Stimulated activated effector memory CD8-positive, alpha-beta T cell treated with anti-CD3 and anti-CD28 coated beads, Interleukin-12 subunit alpha, Interleukin-12 subunit beta, amount 100 ng/mL, for 72 hours (primary cell): ENCODE data around the gene IKBKG.
"Not testable (repeated sequence)": the region's sequence is repeated elsewhere in the genome, so short reads cannot be mapped to it uniquely, and the experiment has no call there.

Experiments
- ATAC-seq: fragments of 150-1000 bp; cut with Tn5 transposase; 2 replicates; pipeline ENCODE4 v1.10.0; 2021
- DNase-seq, 2 donors: peaks; one replicate each; pipeline ENCODE4 v3.0.0; 2021 to 2022; ENCODE audit warnings: low spot score in 2 of 2
- H3K27ac Mint-ChIP-seq: one replicate; pipeline ENCODE4 v1.8.0; 2022; ENCODE audit warnings: mild to moderate bottlenecking, mixed read lengths
- H3K36me3 Mint-ChIP-seq: one replicate; pipeline ENCODE4 v1.8.0; 2022; ENCODE audit warnings: mild to moderate bottlenecking, mixed read lengths
- H3K4me1 Mint-ChIP-seq: one replicate; pipeline ENCODE4 v1.8.0; 2022; ENCODE audit warnings: mixed read lengths
- H3K4me3 Mint-ChIP-seq: one replicate; pipeline ENCODE4 v1.8.0; 2022; ENCODE audit warnings: mild to moderate bottlenecking, mixed read lengths
- H3K9me3 Mint-ChIP-seq: one replicate; pipeline ENCODE4 v1.8.0; 2022; ENCODE audit warnings: mixed read lengths

The IKBKG gene

DNA sequence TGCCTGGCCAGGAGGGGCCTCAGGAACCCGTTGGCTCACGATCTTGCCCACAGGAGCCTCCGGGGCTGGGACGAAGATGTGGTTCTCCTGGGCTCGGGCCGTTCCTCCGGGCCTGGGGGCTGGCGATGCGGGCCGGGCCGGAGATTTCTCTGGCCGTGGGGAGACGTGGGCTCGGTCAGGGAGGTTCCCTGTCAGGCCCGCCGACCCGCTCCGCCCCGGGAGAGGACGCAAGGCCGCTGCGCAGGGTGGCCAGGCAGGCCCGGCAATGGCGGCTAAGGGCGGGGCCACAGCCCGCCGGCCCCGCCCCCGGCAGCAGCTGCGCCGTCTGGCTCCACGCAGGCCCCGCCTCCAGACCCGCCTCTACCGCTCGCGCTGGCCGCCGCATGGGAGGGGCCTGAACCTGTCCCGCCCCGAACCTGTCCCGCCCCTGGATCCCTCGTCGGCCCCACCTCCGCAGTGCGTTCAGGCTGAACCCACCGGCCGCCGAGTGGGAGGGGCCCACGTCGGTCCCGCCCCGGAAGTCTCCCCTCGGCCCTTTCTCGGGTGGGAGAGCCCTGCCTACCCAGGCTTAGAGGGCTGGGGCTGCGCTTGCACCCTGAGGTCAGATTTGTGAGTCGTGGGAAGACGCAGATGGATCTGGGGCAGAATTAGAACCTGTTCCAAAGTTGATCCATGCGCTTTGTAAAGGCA, 31.3 kb upstream of the IKBKG start, which contains the start of gene FAM3A:
Gene FAM3A, minus strand, starts transcription at position 267 of the 690 bp plus-strand sequence. CDS start 460 bp downstream, outside the sequence.
- H3K27ac Mint-ChIP-seq: peak within 1 kb of the TSS; percentile 84
- no peaks in the 10 kb centered on the region for H3K9me3 Mint-ChIP-seq
- DNase-seq (peak; percentile 75 to 90), ATAC-seq (peak; percentile 96)
- peaks cover 5% of the 10 kb centered on the region for H3K36me3 Mint-ChIP-seq
- H3K4me1 Mint-ChIP-seq: peaks cover 16% of the 10 kb centered on the region
- H3K4me3 Mint-ChIP-seq: peak within 1 kb of the TSS; percentile 81

DNA sequence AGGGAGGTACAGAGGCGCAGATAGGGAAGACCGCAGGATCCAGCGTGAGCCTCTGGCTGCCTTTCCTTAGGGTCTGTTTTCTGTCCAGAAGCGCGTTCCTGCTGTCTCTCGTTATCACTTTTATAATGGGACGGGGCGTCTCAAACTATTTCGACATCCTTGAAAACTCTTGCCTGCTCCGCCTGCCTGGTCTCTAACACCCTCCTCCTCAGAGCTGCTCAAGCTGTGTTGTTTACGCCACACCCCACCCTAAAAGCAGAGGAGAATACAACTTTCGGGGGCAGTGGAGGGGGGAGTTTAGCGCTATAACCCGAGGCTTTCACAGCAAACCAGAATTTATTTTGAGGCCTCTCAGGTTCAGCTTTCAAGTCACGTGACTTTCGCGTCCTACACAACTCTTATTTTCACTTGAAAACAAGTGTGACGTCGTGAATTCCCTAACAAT, 30.7 kb upstream of the IKBKG start:
- H3K9me3 Mint-ChIP-seq: no peaks in the 10 kb centered on the region
- DNase-seq (no peak), ATAC-seq (peak; percentile 2)
- peak overlapping the region; percentile 84 for H3K27ac Mint-ChIP-seq
- H3K4me3 Mint-ChIP-seq: peak overlapping the region; percentile 81
- H3K36me3 Mint-ChIP-seq: peaks cover 5% of the 10 kb centered on the region
- peaks cover 16% of the 10 kb centered on the region for H3K4me1 Mint-ChIP-seq

DNA sequence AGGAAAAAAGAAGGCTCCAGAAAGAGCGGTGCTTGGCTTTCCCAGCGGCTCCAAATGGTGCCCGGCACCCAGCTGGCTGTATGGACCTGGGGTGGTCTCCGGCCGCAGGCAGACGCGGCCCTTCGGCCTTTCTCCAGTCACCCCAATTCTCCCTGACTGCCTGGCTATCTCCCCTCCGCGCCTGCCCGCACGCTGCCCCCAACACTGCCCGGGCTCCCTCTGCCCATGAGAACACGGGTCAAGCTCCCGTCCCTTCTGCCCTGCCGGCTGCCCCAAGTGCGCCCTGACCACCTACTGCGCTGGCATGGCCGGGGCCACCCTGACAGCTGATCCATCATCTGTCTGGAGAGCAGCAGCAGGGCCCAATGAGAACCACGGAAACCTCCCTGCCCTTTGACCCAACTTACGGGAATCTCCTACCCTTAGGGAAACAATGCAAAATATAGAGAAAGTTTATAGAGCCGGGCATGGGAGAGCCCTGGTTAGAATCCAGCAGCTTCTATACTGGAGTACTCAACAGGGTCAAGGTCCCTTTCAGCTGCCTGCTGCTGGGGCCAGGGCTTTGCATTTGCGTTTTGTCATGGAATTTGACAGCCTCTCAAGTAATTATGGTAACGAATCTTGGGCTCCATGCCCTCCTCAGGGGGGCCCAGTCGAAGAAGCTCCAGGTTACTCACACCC, 30.2 kb upstream of the IKBKG start:
- peaks cover 5% of the 10 kb centered on the region for H3K36me3 Mint-ChIP-seq
- peaks cover 16% of the 10 kb centered on the region for H3K4me1 Mint-ChIP-seq
- DNase-seq: no peak
- ATAC-seq: no peak
- H3K9me3 Mint-ChIP-seq: no peaks in the 10 kb centered on the region
- peak overlapping the region; percentile 81 for H3K4me3 Mint-ChIP-seq
- no peak overlapping the region for H3K27ac Mint-ChIP-seq

DNA sequence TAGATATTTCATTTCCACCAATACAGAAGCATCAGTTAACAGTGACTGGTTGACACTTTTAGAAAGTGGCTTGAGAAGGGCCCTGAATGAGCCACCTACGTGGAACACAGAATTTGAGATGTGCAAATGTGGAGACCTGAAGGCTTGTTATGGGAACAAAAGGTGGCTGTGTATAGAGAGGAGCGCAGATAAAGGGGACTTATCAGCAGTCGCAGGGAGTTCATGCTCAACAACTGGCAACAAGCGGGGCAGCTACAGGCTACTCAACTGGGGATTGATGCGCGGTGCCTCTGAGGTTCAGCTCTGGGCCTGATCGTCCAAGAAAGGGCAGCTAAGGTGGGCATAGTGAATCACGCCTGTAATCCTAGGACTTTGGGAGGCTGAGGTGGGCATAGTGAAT, 28.0 kb upstream of the IKBKG start:
- H3K4me1 Mint-ChIP-seq: peaks cover 7% of the 10 kb centered on the region
- ATAC-seq (no peak), DNase-seq (no peak)
- H3K36me3 Mint-ChIP-seq: peaks cover 5% of the 10 kb centered on the region
- H3K27ac Mint-ChIP-seq: no peak overlapping the region
- no peak overlapping the region for H3K4me3 Mint-ChIP-seq
- no peaks in the 10 kb centered on the region for H3K9me3 Mint-ChIP-seq

DNA sequence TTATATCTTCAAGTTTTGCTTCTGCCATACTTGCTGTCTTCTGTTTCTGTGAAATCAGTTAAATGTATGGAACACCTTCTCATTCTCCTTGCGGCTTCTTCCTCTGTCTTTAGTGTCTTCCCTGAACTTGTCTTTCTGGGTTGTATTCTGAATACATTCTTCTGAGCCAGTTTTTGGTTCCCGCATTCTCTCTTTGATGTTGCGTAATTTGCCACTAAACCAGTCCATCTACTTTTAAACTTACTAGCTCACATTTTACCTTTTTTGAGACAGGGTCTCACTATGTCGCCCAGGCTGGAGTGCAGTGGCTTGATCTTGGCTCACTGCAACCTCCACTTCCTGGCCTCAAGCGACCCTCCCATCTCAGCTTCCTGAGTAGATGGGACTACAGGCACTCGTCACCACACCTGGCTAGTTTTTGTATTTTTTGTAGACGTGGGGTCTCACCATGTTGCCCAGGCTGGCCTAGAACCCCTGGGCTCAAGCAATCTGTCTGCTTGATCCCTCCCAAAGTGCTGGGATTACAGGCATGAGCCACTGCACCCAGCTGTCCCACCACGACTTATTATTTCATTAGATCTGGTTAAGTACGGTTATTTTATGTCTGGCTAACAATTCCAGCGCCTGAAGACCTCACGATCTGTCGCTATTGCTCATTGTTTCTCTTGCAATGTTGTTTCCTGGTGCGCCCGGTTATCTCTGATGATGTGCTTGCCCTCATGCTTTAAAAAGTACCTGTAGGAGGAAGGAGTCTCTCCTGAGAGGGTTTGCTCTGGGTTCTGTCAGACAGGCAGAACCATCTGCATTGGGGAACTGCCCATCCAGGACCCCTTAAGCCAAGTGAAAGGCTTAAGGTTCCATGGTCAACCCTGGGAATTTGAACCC, 21.6 kb upstream of the IKBKG start:
- peaks cover 13% of the 10 kb centered on the region for H3K36me3 Mint-ChIP-seq
- peak overlapping the region; percentile 60 for H3K27ac Mint-ChIP-seq
- ATAC-seq: no peak
- H3K4me3 Mint-ChIP-seq: no peak overlapping the region
- no peaks in the 10 kb centered on the region for H3K9me3 Mint-ChIP-seq
- H3K4me1 Mint-ChIP-seq: no peaks in the 10 kb centered on the region
- DNase-seq: no peak

DNA sequence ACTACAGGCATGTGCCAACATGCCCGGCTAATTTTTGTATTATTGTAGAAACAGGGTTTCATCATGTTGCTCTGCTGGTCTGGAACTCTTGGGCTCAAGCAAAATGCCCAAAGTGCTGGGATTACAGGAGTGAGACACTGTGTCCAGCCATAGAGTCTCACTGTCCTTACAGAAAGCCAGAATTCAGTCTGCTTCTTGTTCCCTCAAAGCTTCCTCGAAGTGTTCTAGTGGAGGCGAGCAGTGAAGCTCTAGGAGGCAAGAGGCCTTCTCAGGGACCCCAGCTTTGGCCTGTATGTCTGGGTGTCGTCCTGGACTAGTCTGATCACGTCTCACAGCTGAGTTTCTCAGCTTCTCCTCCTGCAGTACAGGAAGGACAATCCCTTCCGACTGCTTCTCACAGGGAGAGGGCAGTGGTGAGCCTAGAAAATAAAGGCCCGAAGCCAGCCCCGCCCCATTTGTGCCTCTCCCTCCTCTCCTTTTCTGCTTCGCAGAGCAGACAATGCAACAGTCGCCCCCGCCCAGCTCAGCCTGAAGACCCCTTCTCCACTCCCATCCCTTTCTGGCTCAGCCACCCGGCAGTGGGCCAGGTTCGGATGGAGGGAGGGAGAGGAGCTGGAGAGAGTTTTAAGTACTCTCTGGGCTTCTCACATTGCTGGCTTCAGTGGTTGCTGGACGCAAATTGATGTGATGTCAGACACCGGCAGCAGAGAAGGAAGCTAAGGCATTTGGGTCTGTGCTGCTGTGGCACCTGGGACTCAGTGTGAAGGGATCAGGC, 20.3 kb upstream of the IKBKG start:
- ATAC-seq (peak; percentile 90), DNase-seq (peak in 1 of 2 donors; percentile 64)
- no peaks in the 10 kb centered on the region for H3K4me1 Mint-ChIP-seq
- H3K36me3 Mint-ChIP-seq: peaks cover 24% of the 10 kb centered on the region
- H3K27ac Mint-ChIP-seq: peak overlapping the region; percentile 69
- no peak overlapping the region for H3K4me3 Mint-ChIP-seq
- H3K9me3 Mint-ChIP-seq: no peaks in the 10 kb centered on the region

DNA sequence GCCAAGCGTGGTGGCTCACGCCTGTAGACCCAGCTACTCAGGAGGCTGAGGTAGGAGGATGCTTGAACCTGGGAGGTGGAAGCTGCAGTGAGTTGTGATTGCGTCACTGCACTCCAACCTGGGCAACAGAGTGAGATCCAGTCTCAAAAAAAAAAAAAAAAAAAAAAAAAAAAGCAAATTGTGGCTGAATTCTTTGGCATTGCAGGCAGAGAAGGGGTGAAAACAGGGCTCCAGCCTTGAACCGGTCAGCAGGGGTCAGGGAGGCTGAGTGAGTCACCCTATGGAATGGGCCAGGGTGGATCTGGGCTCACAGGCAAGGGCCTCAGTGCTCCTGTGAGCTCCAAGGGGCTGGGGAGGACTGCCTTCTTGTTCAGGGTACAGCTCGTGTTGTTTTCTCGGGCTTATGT, 18.2 kb upstream of the IKBKG start:
- Mint-ChIP-seq H3K4me1 (no peaks in the 10 kb centered on the region), H3K36me3 (peaks cover 38% of the 10 kb centered on the region), H3K4me3 (no peak overlapping the region), H3K27ac (no peak overlapping the region), H3K9me3 (no peaks in the 10 kb centered on the region)
- no peak for DNase-seq
- no peak for ATAC-seq

DNA sequence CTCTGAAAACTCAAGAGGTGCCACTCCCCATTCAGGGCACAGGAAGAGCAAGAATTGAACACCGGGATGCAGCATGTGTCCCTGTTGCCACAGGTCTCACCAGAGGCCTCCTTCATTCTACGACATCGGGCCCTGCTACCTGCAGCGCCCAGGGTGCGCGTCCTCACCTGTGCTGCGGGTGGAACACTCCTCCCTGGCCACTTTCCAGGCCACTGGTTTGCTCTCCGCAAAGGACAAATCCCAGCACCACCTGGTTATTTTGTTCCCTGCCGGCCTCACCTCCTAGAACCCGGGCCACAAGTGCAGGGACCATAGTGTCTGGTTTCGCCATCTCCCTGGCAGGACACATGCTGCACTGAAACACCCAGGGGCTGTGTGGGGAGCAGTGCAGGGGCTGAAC, 17.1 kb upstream of the IKBKG start:
- Mint-ChIP-seq H3K9me3 (no peaks in the 10 kb centered on the region), H3K4me1 (peaks cover 8% of the 10 kb centered on the region), H3K4me3 (no peak overlapping the region), H3K27ac (no peak overlapping the region), H3K36me3 (peaks cover 48% of the 10 kb centered on the region)
- ATAC-seq (no peak), DNase-seq (no peak)

DNA sequence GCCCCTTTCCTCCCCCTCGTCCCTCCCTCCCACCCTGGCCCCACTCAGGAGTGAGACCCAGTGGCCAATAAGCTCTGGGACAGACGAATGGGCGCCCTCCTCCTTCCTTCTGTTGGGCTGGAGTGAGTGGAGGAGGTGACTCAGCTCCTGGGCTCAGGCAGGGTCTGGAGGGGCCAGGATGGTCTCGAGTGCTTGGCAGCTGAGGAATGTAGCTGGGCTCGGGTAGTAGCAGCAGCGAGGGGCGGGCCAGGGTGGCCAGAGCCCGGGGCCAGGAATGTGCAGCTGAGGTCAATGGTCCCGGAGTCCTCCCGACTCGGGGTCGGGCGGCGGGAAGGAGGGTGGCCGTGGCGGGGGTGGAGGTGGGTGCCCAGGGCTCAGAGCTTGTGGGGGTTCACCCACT, 15.8 kb upstream of the IKBKG start:
- H3K4me3 Mint-ChIP-seq: no peak overlapping the region
- no peak for DNase-seq
- H3K36me3 Mint-ChIP-seq: peaks cover 49% of the 10 kb centered on the region
- peaks cover 8% of the 10 kb centered on the region for H3K4me1 Mint-ChIP-seq
- H3K27ac Mint-ChIP-seq: no peak overlapping the region
- no peaks in the 10 kb centered on the region for H3K9me3 Mint-ChIP-seq
- ATAC-seq: no peak

DNA sequence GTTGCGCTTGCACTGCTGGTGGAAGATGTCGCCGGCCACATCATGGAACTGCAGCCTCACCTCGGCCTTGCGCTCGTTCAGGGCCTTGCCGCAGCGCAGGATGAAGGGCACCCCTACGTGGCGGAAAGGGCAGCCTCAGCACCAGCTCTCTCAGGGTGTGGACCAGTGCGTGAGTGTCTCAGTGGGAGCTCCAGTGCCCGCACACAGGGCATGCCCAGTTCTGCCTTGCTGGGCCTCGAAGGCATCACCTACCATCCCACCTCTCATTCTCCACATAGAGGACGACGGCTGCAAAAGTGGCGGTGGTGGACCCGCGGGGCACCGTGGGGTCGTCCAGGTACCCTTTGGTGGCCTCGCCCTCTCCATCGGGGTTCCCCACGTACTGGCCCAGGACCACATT, 14.7 kb upstream of the IKBKG start:
- H3K36me3 Mint-ChIP-seq: peaks cover 57% of the 10 kb centered on the region

DNA sequence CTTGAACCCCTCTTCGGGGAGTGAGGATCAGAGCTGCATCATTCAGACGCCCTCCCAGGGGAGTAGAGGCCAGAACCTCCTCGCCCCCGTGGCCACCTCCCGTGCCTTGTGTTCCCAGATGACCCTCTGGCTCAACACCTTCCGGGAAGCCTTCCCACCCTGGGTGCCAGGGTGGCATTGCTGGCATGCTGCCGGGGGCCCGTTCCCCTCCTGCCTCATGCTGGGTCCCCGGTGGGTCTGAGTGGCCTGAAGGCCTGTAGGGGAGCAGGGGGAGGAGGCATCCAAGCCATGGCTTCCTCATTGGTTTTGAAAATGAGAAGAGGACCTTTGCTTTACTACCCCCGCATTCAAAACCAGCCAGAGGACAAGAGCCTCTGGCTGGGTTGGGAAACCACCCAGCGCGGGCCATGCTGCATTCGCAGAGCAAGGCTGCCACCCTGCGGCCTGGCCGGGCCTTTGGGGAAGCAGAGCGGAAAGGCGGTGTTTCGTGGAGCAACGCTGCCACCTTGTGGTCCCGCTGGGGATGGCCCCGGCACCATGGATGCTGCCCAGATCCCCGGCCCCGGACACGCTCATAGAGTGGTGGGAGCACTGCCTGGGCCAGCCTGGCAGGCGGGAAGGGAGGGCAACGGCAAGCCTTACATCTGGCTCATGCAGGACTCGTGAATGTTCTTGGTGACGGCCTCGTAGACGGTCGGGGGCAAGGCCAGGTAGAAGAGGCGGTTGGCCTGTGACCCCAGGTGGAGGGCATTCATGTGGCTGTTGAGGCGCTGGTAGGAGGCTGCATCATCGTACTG, 12.7 kb upstream of the IKBKG start:
- Mint-ChIP-seq H3K4me1 (peaks cover 17% of the 10 kb centered on the region), H3K4me3 (peak overlapping the region; percentile 20), H3K27ac (peak overlapping the region; percentile 43), H3K9me3 (no peaks in the 10 kb centered on the region), H3K36me3 (peaks cover 68% of the 10 kb centered on the region)
- ATAC-seq (peak; percentile 98), DNase-seq (peak; percentile 79 to 90)

More for the DNA sequence above, 14.7 kb upstream of the IKBKG start:
- H3K27ac Mint-ChIP-seq: no peak overlapping the region
- ATAC-seq (no peak), DNase-seq (no peak)
- no peak overlapping the region for H3K4me3 Mint-ChIP-seq
- peaks cover 8% of the 10 kb centered on the region for H3K4me1 Mint-ChIP-seq
- H3K9me3 Mint-ChIP-seq: no peaks in the 10 kb centered on the region

DNA sequence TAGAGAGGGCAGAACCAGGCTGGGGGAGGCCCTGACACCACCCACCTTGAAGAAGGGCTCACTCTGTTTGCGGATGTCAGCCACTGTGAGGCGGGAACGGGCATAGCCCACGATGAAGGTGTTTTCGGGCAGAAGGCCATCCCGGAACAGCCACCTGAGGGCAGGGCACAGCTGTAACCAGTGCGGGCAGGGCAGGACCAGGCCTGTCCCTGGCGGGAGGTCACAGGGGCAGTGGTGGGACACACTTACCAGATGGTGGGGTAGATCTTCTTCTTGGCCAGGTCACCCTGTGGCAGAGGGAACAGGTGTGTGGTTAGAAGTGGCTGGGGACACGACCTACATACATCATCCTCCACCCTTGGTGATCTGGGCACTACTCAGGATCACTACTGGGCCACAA, 11.5 kb upstream of the IKBKG start:
- Mint-ChIP-seq H3K4me1 (peaks cover 22% of the 10 kb centered on the region), H3K27ac (no peak overlapping the region), H3K9me3 (no peaks in the 10 kb centered on the region), H3K4me3 (no peak overlapping the region), H3K36me3 (peaks cover 71% of the 10 kb centered on the region)
- ATAC-seq: no peak
- DNase-seq: no peak

DNA sequence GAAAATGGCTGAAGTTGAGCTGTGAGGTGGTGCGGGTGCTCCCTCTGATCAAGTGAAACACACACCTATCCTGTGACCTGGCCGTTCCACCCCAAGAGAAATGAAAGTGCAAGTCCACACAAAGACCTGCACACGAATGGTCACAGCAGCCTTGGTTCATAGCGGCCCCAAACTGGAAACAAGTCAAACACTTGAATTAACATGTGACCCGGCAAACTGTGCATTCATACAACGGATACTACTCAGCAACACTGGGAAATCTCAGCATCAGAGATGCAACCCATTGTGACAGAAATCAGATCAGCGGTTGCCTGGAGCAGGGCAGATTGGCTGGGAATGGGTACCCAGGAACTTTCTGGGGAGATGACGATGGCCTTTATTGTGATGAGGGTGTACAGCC, 8.3 kb upstream of the IKBKG start:
- H3K4me3 Mint-ChIP-seq: no peak overlapping the region
- peaks cover 68% of the 10 kb centered on the region for H3K36me3 Mint-ChIP-seq
- peak overlapping the region; percentile 67 for H3K27ac Mint-ChIP-seq
- no peaks in the 10 kb centered on the region for H3K9me3 Mint-ChIP-seq
- H3K4me1 Mint-ChIP-seq: peaks cover 33% of the 10 kb centered on the region
- ATAC-seq (no peak), DNase-seq (no peak)

DNA sequence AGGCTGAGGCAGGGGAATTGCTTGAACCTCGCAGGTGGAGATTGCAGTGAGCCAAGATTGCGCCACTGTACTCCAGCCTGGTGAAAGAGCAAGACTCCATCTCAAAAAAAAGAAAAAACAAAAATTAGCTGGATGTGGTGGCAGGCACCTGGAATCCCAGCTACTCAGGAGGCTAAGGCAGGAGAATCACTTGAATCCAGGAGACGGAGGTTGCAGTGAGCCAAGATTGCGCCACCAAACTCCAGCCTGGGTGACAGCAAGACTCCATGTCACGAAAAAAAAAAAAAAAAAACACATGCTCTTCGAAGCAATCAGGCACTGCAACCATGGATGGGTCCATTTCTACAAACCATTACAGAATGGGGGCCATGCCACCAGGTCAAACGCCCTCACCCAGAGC, 7.1 kb upstream of the IKBKG start:
- peak overlapping the region; percentile 99 for H3K4me3 Mint-ChIP-seq
- ATAC-seq, DNase-seq, H3K9me3 Mint-ChIP-seq: not testable (repeated sequence)
- H3K36me3 Mint-ChIP-seq: peaks cover 70% of the 10 kb centered on the region
- H3K27ac Mint-ChIP-seq: peak overlapping the region; percentile 99
- peaks cover 32% of the 10 kb centered on the region for H3K4me1 Mint-ChIP-seq
